HCT116 (cell line): Measurements from ENCODE around the gene KNTC1.

Experiments
- CTCF ChIP-seq, 3 experiments: fragments of 200-600 bp in 1 of 3; sonication (generic) in 1 of 3; IDR thresholded peaks in 2 of 3; conservative IDR thresholded peaks in 1 of 3; 2 replicates each; pipeline ENCODE4 v1.5.1; 2012 to 2017; ENCODE audit warnings: low read depth in 2 of 3, low read length in 2 of 3, antibody characterized with exemption in 1 of 3, borderline replicate concordance in 1 of 3, control low read depth in 1 of 3, mild to moderate bottlenecking in 1 of 3, mixed read lengths in 1 of 3, mixed run types in 1 of 3, moderate library complexity in 1 of 3; ENCODE audit not compliant: insufficient read depth in 1 of 3
- EZH2phosphoT487 ChIP-seq: fragments of 200-600 bp; IDR thresholded peaks from 2 replicates; pipeline ENCODE4 v1.6.1; 2018; ENCODE audit warnings: antibody characterized with exemption, borderline replicate concordance

- TF ChIP-seq EZH2phosphoT487 (no peak), CTCF (IDR thresholded peaks at IDR 0.05 in 2 of 3, conservative IDR thresholded peaks at IDR 0.05 in 1 of 3; ENCODE audit: borderline replicate concordance in 1 of 3, insufficient read depth in 1 of 3, low read depth in 2 of 3, low read length in 2 of 3) (no peak)
These were observed 38.0 kb upstream of the KNTC1 start for GRCh38 chr12:122489038-122489437.
